Amniotic stem cell (primary cell): ENCODE data around the gene HLTF.
"Not testable (repeated sequence)": the region's sequence is repeated elsewhere in the genome, so short reads cannot be mapped to it uniquely, and the experiment has no call there.

ENCODE experiments used
- DNase-seq: peaks from one replicate; lab custom pipeline; 2025; lab: John Stamatoyannopoulos, UW

HLTF gene

DNA sequence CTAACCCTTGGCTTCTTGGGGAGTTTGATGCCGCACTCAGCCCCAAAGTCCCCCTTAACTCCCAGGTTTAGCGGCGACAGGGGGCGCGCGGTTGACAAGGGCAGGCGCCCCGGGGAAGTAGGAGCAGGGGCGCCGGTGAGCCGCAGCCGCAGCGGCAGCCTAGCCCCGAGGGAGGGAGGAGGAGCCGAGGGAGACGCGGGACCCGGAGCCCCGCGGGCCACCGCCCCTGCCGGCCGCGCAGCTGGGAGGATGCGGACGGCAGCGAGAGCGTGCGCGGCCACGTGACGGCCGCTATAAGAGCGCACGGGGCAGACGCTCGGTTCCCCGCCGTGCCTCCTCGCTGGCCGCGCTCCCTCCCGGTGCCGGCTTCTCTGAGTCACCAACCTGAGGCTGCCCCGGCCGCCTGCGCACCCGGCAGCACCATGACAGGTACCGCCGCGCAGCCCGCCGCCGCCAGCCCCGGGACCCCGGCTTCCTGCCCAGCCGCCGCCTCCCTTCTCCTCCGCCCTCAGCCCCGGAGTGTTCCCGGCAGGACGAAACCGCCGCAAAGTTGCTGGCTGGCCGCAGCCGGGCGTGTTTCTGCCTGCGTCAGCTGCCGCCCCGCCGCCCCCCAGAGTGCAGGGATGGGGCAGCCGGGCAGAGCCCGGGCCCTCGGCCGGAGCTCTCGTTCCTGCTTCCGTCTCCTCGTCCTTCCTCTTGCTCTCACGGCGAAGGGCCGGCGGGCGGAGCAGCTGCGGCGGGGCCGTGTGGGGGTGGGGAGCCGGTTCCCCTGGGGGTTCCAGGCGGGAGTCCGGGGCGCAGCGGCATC, 94.9 kb downstream of the HLTF start, which contains the start of gene GYG1:
GYG1 (plus strand) TSS at position 322 of the 808 bp plus-strand sequence; CDS start at position 423, 101 bp downstream.
- peak; percentile 69 for DNase-seq

DNA sequence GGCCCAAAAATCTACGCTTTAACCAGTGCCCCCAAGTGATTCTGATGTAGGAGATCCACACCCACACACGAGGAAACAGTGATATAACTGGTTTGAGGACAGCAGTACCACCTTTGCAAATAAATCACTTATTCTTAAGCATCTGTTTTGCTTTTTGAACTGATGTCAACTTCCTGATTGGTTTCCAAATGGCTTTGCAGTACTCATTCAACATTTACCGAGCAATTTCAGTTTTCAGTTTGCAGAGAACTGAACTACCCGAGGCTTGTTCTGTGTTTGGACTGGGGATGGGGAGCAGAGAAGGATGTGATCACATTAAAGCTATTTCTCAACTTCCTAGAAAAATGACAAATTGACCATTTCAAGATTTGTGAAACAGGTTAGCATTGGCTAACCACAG, 96.1 kb downstream of the HLTF start:
- DNase-seq, result no peak

DNA sequence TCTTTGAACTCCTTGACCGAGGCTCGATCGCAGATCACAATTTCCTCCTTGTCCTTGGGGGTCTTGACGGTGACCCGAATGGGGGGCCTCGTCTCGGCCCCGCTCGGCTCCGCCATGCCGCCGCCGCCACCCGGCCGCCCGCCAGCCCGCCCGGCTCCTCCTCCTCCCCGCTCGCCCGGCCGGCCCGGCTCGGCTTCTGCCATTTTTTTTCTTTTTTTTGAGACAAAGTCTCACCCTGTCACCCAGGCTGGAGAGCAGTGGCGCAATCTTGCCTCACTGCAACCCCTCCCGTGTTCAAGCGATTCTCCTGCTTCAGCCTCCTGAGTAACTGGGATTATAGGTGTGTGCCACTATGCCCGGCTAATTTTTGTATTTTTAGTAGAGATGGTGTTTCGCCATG, 98.8 kb downstream of the HLTF start:
- not testable (repeated sequence) for DNase-seq

DNA sequence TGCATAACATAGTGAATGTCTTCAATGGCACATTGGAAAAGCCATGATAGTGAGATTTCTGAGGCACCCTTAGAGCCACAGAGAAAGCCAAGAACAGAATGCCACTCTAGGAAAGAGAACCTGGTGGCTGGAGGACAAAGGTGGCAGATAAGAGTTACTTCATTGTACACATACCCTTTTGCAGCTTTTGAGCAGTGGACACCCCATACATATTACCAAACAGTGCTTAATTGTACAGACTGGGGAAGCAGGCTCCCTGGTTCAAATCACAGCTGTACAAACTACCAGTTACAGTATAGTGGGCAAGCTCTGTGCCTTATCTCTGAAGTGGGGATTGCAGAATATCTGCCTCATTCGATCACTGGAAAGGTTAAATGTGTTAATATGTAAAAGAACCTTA, 105.1 kb downstream of the HLTF start:
- DNase-seq, result no peak
